ENCODE measurements around the gene TEDDM1.

The TEDDM1 gene

DNA sequence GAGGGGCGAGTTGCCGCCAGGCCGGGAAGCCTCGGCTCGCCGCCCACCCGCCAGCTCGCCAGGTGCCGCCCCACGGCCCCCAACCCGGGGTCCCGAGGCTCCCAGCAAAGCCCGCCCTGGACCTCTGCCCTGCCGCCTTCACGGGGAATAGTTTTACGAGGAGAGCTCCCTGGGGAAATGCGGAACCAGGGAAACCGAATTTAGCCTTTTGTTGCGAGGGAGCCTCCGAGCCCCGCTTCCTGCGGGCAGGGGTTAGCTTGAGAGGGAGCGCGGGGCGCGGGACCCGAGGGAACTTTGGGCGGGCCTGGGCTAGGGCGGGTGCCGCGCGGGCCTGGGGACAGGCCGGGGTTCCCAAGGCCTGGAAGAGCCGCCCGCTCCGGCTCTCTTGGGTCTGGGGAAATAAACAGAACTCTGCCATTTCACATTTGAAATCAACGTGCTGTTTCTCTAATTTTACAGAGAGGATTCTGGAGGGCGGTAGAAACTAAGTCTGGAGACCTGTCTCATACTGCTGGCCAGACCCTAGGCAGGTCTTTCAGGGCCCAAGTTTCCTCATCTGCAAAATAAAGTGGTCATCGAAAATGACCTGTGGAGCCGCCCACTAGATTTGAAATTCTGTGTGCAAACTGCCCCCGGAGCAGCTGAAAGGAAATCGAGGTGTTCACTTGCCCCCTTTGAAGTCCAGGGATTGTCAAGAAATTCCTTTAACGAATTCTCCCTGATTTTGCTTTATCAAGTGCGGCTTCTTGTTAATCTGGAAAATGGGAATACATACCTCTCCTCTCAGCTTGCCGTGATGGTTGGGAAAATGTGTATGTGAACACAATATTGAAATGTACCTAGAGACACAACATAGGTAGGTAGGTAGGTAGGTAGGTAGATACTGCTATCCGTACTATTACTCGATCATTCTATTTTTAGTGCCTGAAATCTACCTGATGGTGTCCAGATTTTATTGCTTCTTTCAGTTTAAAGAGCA is 8.1 kb downstream of the TEDDM1 start:
- Histone ChIP-seq H3K36me3 (ENCODE audit: insufficient read depth, low read length) (peaks cover 14% of the 10 kb centered on the region), H3K9ac (ENCODE audit: low read depth, low read length) (peak overlapping the region; percentile 84), H3K4me1 (ENCODE audit: insufficient read depth, low read length) (peaks cover 5% of the 10 kb centered on the region; the same call in 1 of the 2 replicates), H3K9me3 (ENCODE audit: control insufficient read depth, insufficient read depth, low read length) (no peaks in the 10 kb centered on the region)

DNA sequence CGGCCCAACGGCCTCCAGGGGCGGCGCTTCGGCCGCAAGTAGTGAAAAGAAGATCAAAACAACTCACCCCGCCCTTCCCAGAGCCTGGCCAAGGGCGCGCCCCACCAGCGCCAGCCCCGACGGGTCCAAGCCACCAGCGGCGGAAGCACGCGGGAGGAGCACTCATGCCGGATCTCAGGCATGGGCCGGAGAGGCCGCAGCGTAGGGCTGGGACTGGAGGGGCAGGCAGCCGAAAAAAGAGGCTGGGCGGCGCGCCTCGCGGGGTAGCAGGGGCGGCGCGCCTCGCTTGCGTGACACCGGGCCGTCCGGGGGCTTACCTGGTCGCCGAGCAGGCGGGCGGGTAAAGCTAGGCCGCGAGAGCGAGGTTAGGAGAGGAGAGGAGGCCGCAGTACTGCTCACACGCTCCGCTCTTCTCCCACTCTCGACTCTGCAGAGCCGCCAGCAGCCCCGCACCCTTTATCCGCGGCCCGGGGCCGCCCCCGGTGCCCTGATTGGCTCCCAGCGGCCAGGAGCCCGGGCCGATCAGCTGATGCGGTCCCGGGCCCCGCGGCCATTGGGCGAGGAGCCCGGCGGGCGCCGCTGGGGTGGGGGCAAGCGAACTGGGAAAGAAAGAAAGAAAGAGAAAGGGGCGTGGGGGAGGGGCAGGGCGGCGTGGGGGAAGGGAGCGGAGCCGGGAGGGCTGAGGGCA is 9.0 kb downstream of the TEDDM1 start, which contains the start of gene GLUL:
GLUL (minus strand) TSS at position 429 of the 688 bp plus-strand sequence. CDS start 3,053 bp downstream, outside the sequence.
- Histone ChIP-seq H3K4me1 (ENCODE audit: insufficient read depth, low read length) (peaks cover 5% of the 10 kb centered on the region; the same call in 1 of the 2 replicates), H3K9ac (ENCODE audit: low read depth, low read length) (peak within 1 kb of the TSS; percentile 84), H3K9me3 (ENCODE audit: control insufficient read depth, insufficient read depth, low read length) (no peaks in the 10 kb centered on the region), H3K36me3 (ENCODE audit: insufficient read depth, low read length) (peaks cover 22% of the 10 kb centered on the region)

DNA sequence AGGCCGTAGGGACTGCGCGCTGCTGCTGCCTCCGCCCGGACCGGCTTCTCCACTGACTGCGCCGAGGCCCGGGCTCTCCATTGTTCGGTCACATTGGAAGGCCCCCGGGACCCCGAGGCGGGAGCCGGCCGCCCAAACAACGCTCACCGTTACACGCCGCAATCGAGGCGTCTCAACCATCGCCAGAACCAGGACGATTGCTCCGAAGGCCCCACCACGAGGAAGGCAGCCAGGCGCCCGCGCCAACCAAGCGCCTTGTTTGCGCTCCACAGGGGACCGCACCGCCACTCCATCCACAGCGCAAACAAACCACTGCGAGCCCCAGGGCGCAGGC is 9.5 kb downstream of the TEDDM1 start:
- Histone ChIP-seq H3K4me1 (ENCODE audit: insufficient read depth, low read length) (peaks cover 5% of the 10 kb centered on the region; the same call in 1 of the 2 replicates), H3K9ac (ENCODE audit: low read depth, low read length) (peak overlapping the region; percentile 78), H3K36me3 (ENCODE audit: insufficient read depth, low read length) (peaks cover 27% of the 10 kb centered on the region), H3K9me3 (ENCODE audit: control insufficient read depth, insufficient read depth, low read length) (no peaks in the 10 kb centered on the region)

DNA sequence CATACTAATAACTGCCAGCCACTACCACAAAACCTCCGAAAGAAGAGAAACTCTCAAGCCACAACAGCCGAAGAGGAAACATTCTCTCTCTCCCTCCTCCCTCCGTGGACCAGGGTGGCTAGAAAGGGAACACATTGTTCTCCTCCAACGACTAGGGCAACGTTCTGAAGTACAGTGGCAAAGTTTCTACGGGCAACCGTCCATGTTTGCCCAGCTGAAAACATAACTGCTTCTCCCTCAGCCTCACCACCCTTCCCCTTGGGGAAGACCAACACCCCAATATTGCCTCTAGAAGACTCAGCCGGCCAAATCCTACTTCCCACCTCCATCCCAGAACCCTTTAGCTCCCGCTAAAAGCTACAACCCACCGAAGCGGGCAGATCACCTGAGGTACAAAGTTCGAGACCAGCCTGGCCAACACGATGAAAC is 10.8 kb downstream of the TEDDM1 start:
- Histone ChIP-seq H3K9me3 (ENCODE audit: control insufficient read depth, insufficient read depth, low read length) (no peaks in the 10 kb centered on the region), H3K4me1 (ENCODE audit: insufficient read depth, low read length) (peaks cover 5% of the 10 kb centered on the region; the same call in 1 of the 2 replicates)

GRCh38 chr1:182388392-182389134 is 11.9 kb downstream of the TEDDM1 start:
- peak overlapping the region; percentile 78; the same call in 1 of the 2 replicates for H3K9ac ChIP-seq (ENCODE audit: low read depth, low read length)
- H3K36me3 ChIP-seq (ENCODE audit: insufficient read depth, low read length), result peaks cover 48% of the 10 kb centered on the region
- no peaks in the 10 kb centered on the region for H3K9me3 ChIP-seq (ENCODE audit: control insufficient read depth, insufficient read depth, low read length)
- H3K4me1 ChIP-seq (ENCODE audit: insufficient read depth, low read length), result peaks cover 5% of the 10 kb centered on the region; the same call in 1 of the 2 replicates

More for the DNA sequence above, 10.8 kb downstream of the TEDDM1 start:
- H3K9ac ChIP-seq (ENCODE audit: low read depth, low read length), result peak overlapping the region; percentile 78
- peaks cover 38% of the 10 kb centered on the region for H3K36me3 ChIP-seq (ENCODE audit: insufficient read depth, low read length)

DNA sequence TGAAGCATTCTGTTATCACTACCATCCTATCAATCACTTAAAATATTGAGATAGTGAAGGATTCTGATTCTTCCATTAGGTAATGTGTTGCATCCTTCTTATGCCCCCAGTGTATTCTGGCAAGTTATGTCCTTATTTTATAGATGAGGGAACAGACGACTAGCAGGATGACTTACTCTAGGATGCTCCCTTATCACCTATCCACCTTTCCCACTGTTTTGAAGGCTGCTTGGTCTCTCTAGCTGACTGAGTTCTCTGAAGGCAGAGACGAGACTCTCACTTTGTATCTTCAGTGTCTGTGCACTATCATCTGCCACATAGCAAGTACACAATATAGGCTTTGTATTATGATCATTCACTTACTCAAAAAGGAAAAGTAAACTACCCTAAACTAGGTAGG is 12.9 kb downstream of the TEDDM1 start:
- no peak overlapping the region for H3K9ac ChIP-seq (ENCODE audit: low read depth, low read length)
- peaks cover 54% of the 10 kb centered on the region for H3K36me3 ChIP-seq (ENCODE audit: insufficient read depth, low read length)
- H3K4me1 ChIP-seq (ENCODE audit: insufficient read depth, low read length), result peaks cover 1% of the 10 kb centered on the region; the same call in 1 of the 2 replicates
- H3K9me3 ChIP-seq (ENCODE audit: control insufficient read depth, insufficient read depth, low read length), result no peaks in the 10 kb centered on the region

- Histone ChIP-seq H3K9ac (ENCODE audit: low read depth, low read length) (no peak overlapping the region), H3K36me3 (ENCODE audit: insufficient read depth, low read length) (peaks cover 54% of the 10 kb centered on the region), H3K9me3 (ENCODE audit: control insufficient read depth, insufficient read depth, low read length) (no peaks in the 10 kb centered on the region), H3K4me1 (ENCODE audit: insufficient read depth, low read length) (no peaks in the 10 kb centered on the region; the same call in 1 of the 2 replicates)
These were observed 13.5 kb downstream of the TEDDM1 start for GRCh38 chr1:182386980-182387379.

GRCh38 chr1:182385885-182386853 is 14.3 kb downstream of the TEDDM1 start:
- H3K36me3 ChIP-seq (ENCODE audit: insufficient read depth, low read length), result peaks cover 54% of the 10 kb centered on the region
- H3K9me3 ChIP-seq (ENCODE audit: control insufficient read depth, insufficient read depth, low read length), result no peaks in the 10 kb centered on the region
- H3K4me1 ChIP-seq (ENCODE audit: insufficient read depth, low read length), result no peaks in the 10 kb centered on the region; the same call in 1 of the 2 replicates
- no peak overlapping the region for H3K9ac ChIP-seq (ENCODE audit: low read depth, low read length)

GRCh38 chr1:182384387-182384960 is 16.0 kb downstream of the TEDDM1 start:
- Histone ChIP-seq H3K36me3 (ENCODE audit: insufficient read depth, low read length) (peaks cover 54% of the 10 kb centered on the region), H3K9me3 (ENCODE audit: control insufficient read depth, insufficient read depth, low read length) (no peaks in the 10 kb centered on the region), H3K4me1 (ENCODE audit: insufficient read depth, low read length) (no peaks in the 10 kb centered on the region; the same call in 1 of the 2 replicates), H3K9ac (ENCODE audit: low read depth, low read length) (no peak overlapping the region)

DNA sequence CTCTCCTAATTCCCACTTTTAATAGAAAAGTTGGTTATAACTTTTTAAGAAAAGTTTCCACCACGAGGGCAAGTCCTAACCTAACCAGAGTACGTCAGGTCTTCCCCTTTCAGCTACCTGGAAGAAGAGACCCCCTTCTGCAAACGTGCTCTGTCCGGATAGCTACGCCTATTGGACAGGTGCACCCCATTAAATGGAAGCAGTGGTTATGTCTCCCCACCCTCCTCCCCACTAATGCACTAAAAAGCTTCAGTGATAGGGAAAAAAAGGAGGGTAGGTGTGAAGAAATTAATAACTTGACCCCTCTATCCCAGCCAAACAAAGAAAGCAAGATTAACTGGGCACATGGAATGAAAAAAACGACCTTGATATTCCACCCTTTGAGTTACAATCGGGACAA is 16.5 kb downstream of the TEDDM1 start:
- H3K36me3 ChIP-seq (ENCODE audit: insufficient read depth, low read length), result peaks cover 54% of the 10 kb centered on the region
- H3K9ac ChIP-seq (ENCODE audit: low read depth, low read length), result no peak overlapping the region
- H3K9me3 ChIP-seq (ENCODE audit: control insufficient read depth, insufficient read depth, low read length), result no peaks in the 10 kb centered on the region
- H3K4me1 ChIP-seq (ENCODE audit: insufficient read depth, low read length), result no peaks in the 10 kb centered on the region; the same call in 1 of the 2 replicates

DNA sequence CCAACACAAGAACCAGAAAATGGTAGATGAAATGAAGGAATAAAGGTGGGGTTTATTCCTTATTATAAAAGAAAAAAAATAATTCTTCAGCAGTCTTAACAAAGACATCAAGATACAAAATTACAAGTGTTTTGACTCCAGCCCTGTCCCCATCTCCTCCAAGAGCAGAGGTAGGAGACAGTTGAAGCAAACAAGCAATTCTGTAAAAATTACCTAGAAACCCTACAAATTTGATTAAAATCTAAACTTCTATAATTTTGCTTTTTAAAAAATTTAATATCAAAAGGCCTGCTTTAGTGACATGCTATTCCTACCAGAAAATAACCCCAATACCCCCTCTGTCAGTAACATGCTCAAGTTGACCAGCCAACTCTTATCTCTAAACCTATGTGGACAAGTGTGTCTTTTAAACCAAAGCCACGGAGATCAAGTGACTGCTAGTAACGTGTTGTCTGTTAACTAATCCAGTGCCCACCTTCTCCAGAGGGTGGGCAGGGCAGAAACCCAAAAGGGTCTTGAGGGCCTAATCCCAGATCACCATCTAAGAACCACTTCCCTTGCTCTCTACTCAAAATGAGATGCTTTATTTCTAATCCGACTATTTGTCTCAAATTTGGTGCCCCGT is 17.3 kb downstream of the TEDDM1 start:
- H3K9ac ChIP-seq (ENCODE audit: low read depth, low read length), result no peak overlapping the region

GRCh38 chr1:182381962-182382819 is 18.3 kb downstream of the TEDDM1 start:
- H3K9me3 ChIP-seq (ENCODE audit: control insufficient read depth, insufficient read depth, low read length), result no peaks in the 10 kb centered on the region
- H3K9ac ChIP-seq (ENCODE audit: low read depth, low read length), result no peak overlapping the region
- peaks cover 39% of the 10 kb centered on the region for H3K36me3 ChIP-seq (ENCODE audit: insufficient read depth, low read length)
- no peaks in the 10 kb centered on the region for H3K4me1 ChIP-seq (ENCODE audit: insufficient read depth, low read length)

More for the DNA sequence above, 17.3 kb downstream of the TEDDM1 start:
- no peaks in the 10 kb centered on the region for H3K9me3 ChIP-seq (ENCODE audit: control insufficient read depth, insufficient read depth, low read length)
- H3K4me1 ChIP-seq (ENCODE audit: insufficient read depth, low read length), result no peaks in the 10 kb centered on the region
- H3K36me3 ChIP-seq (ENCODE audit: insufficient read depth, low read length), result peaks cover 48% of the 10 kb centered on the region
